HEK293T (cell line): Measurements from ENCODE around the gene AOC1.

Experiments
- CTCF ChIA-PET: fragments of 350-600 bp; formaldehyde crosslinking; extraction: SDS; loops from one replicate; lab custom pipeline; 2021; ENCODE audit warnings: antibody characterized with exemption, inconsistent platforms; lab: Yijun Ruan, JAX
- POLR2A ChIA-PET: fragments of 350-600 bp; formaldehyde crosslinking; extraction: SDS; loops from one replicate; lab custom pipeline; 2020; ENCODE audit warnings: antibody characterized with exemption, inconsistent platforms; lab: Yijun Ruan, JAX
- DNase-seq: peaks from one replicate; pipeline ENCODE4 v3.0.0; 2012; ENCODE audit warnings: mixed read lengths; ENCODE audit errors: extremely low spot score
- ARNT ChIP-seq: fragments of 450-650 bp; IDR thresholded peaks from 2 replicates; pipeline ENCODE4 v1.6.1; 2017; ENCODE audit warnings: mild to moderate bottlenecking
- BHLHE40 ChIP-seq: fragments of 450-650 bp; IDR thresholded peaks from 2 replicates; pipeline ENCODE4 v1.6.1; 2016; ENCODE audit warnings: mild to moderate bottlenecking, moderate library complexity, borderline replicate concordance
- CTBP1 ChIP-seq: fragments of 450-650 bp; IDR thresholded peaks from 2 replicates; pipeline ENCODE4 v1.6.1; 2016; ENCODE audit warnings: borderline replicate concordance
- ELF4 ChIP-seq: fragments of 450-650 bp; IDR thresholded peaks from 2 replicates; pipeline ENCODE4 v1.6.1; 2017; ENCODE audit warnings: antibody characterized with exemption
- FOXA1 ChIP-seq: fragments of 450-650 bp; IDR thresholded peaks from 2 replicates; pipeline ENCODE4 v1.6.1; 2016; ENCODE audit warnings: mild to moderate bottlenecking
- FOXK2 ChIP-seq: fragments of 450-650 bp; IDR thresholded peaks from 2 replicates; pipeline ENCODE4 v1.6.1; 2016; ENCODE audit warnings: mild to moderate bottlenecking
- FOXM1 ChIP-seq: fragments of 450-650 bp; IDR thresholded peaks from 2 replicates; pipeline ENCODE4 v1.6.1; 2017; ENCODE audit warnings: mild to moderate bottlenecking, borderline replicate concordance
- HDGF ChIP-seq: fragments of 450-650 bp; IDR thresholded peaks from 2 replicates; pipeline ENCODE4 v1.6.1; 2017; ENCODE audit warnings: antibody characterized with exemption, borderline replicate concordance
- L3MBTL2 ChIP-seq: fragments of 450-650 bp; conservative IDR thresholded peaks from 2 replicates; pipeline ENCODE4 v1.6.1; 2016; ENCODE audit warnings: mild to moderate bottlenecking
- LEF1 ChIP-seq: fragments of 450-650 bp; IDR thresholded peaks from 2 replicates; pipeline ENCODE4 v1.6.1; 2017; ENCODE audit warnings: mild to moderate bottlenecking, borderline replicate concordance
- NFRKB ChIP-seq: fragments of 450-650 bp; IDR thresholded peaks from 2 replicates; pipeline ENCODE4 v1.6.1; 2016; ENCODE audit warnings: mild to moderate bottlenecking, moderate library complexity
- PKNOX1 ChIP-seq: fragments of 450-650 bp; IDR thresholded peaks from 2 replicates; pipeline ENCODE4 v1.6.1; 2016
- SP1 ChIP-seq: fragments of 450-650 bp; IDR thresholded peaks from 2 replicates; pipeline ENCODE4 v1.6.1; 2017
- SUZ12 ChIP-seq: fragments of 450-650 bp; IDR thresholded peaks from 2 replicates; pipeline ENCODE4 v1.6.1; 2016; ENCODE audit warnings: mild to moderate bottlenecking
- TARDBP ChIP-seq: fragments of 450-650 bp; IDR thresholded peaks from 2 replicates; pipeline ENCODE4 v1.6.1; 2016
- ZNF384 ChIP-seq: fragments of 450-650 bp; IDR thresholded peaks from 2 replicates; pipeline ENCODE4 v1.6.1; 2016

The AOC1 gene

GRCh38 chr7:150860978-150861295 lies 8.6 kb downstream of the AOC1 start:
- ChIA-PET POLR2A (no interaction called here), CTCF (no interaction called here)
- TF ChIP-seq LEF1 (no peak), HDGF (no peak), L3MBTL2 (no peak), BHLHE40 (no peak), SP1 (no peak), PKNOX1 (no peak), NFRKB (no peak), FOXK2 (no peak), FOXM1 (no peak)
- DNase-seq = no peak

- TF ChIP-seq SUZ12 = no peak
- CTCF ChIA-PET = no interaction called here
- no peak for DNase-seq
- POLR2A ChIA-PET = no interaction called here
Observed at GRCh38 chr7:150862356-150862755, 10.0 kb downstream of the AOC1 start.

- TF ChIP-seq PKNOX1 (no peak), LEF1 (no peak), FOXK2 (no peak), ZNF384 (no peak), FOXA1 (no peak), ELF4 (no peak), NFRKB (no peak), ARNT (no peak), TARDBP (no peak), CTBP1 (no peak), HDGF (no peak), BHLHE40 (no peak)
- POLR2A ChIA-PET = no interaction called here
- no peak for DNase-seq
- CTCF ChIA-PET = interaction anchor here (1.9 kb wide), 1 partner anchor 14 kb away, joined by 7 read pairs; no protein-coding TSS in a partner anchor
Observed at GRCh38 chr7:150863946-150864345, 11.6 kb downstream of the AOC1 start.

GRCh38 chr7:150866932-150867564 lies 14.7 kb downstream of the AOC1 start:
- no peak for TF ChIP-seq LEF1
- TF ChIP-seq FOXM1 = no peak
- TF ChIP-seq PKNOX1 = no peak
- no peak for TF ChIP-seq SP1
- TF ChIP-seq L3MBTL2 = no peak
- TF ChIP-seq NFRKB = no peak
- TF ChIP-seq SUZ12 = no peak
- no peak for TF ChIP-seq FOXK2
- no peak for TF ChIP-seq ARNT
- no peak for TF ChIP-seq BHLHE40
- TF ChIP-seq TARDBP = no peak
- TF ChIP-seq ELF4 = no peak
- no peak for TF ChIP-seq CTBP1
- POLR2A ChIA-PET = no interaction called here
- CTCF ChIA-PET = interaction anchor here (0.9 to 2.3 kb wide), 2 partner anchors 10 to 31 kb away, joined by 3 to 12 read pairs; no protein-coding TSS in a partner anchor
- no peak for DNase-seq

- ChIA-PET CTCF (interaction anchor here (0.9 to 2.3 kb wide), 2 partner anchors 9 to 30 kb away, joined by 3 to 12 read pairs; no protein-coding TSS in a partner anchor), POLR2A (no interaction called here)
- TF ChIP-seq PKNOX1 (no peak), ZNF384 (no peak), ARNT (no peak), L3MBTL2 (no peak), FOXK2 (no peak), SUZ12 (no peak), SP1 (no peak), CTBP1 (no peak), HDGF (no peak), TARDBP (no peak), BHLHE40 (no peak)
- DNase-seq = no peak
Observed at GRCh38 chr7:150867605-150868004, 15.3 kb downstream of the AOC1 start.

GRCh38 chr7:150869467-150869866 lies 17.1 kb downstream of the AOC1 start:
- ChIA-PET POLR2A (no interaction called here), CTCF (interaction anchor here (0.7 kb wide), 1 partner anchor 9 kb away, joined by 3 read pairs; no protein-coding TSS in a partner anchor)
- DNase-seq = no peak
- TF ChIP-seq ZNF384 (no peak), FOXA1 (no peak), FOXM1 (no peak), SUZ12 (no peak), NFRKB (no peak), SP1 (no peak), CTBP1 (no peak), PKNOX1 (no peak), FOXK2 (no peak)
